ENCODE results near the gene CXCL14. TPM values are rescaled to one million over a fixed set of nuclear protein-coding genes. Genes with fewer than 3 reads are reported as not detected.

Gene CXCL14
- total RNA-seq, 4 donors from 2014 or later = 0.15 to 23.2 (median 3.8) TPM

- TF ChIP-seq POLR2AphosphoS5 (IDR thresholded peaks at IDR 0.05) (no peak), POLR2A (IDR thresholded peaks at IDR 0.05) (no peak), EP300 (IDR thresholded peaks at IDR 0.05) (no peak), CTCF (IDR thresholded peaks at IDR 0.05) (no peak)
- Histone ChIP-seq H3K36me3 (no peaks in the 10 kb centered on the region), H3K4me1 (peaks cover 0 to 23% (median 7%) of the 10 kb centered on the region in 3 donors), H3K4me3 (no peak overlapping the region), H3K9me3 (no peaks in the 10 kb centered on the region), H3K27ac (no peak overlapping the region), H3K27me3 (peaks cover 86% of the 10 kb centered on the region)
- no peak for ATAC-seq
- 49 to 75% methylated on average over 2 of the region's 8 CpGs for WGBS, 2 donors (ENCODE audit: low coverage in 1 of 2)
These were observed 31.1 kb downstream of the CXCL14 start for GRCh38 chr5:135547590-135548254.

GRCh38 chr5:135546912-135547311 is 31.9 kb downstream of the CXCL14 start:
- H3K4me3 ChIP-seq = no peak overlapping the region
- H3K4me1 ChIP-seq = peaks cover 0 to 23% (median 7%) of the 10 kb centered on the region in 3 donors
- H3K27me3 ChIP-seq = peaks cover 85% of the 10 kb centered on the region
- 38 to 55% methylated on average over 3 to 4 of the region's 4 CpGs for WGBS, 2 donors (ENCODE audit: low coverage in 1 of 2)
- H3K27ac ChIP-seq = no peak overlapping the region
- H3K36me3 ChIP-seq = no peaks in the 10 kb centered on the region
- TF ChIP-seq CTCF (IDR thresholded peaks at IDR 0.05) (no peak), POLR2A (IDR thresholded peaks at IDR 0.05) (no peak), POLR2AphosphoS5 (IDR thresholded peaks at IDR 0.05) (no peak), EP300 (IDR thresholded peaks at IDR 0.05) (no peak)
- ATAC-seq = no peak
- H3K9me3 ChIP-seq = no peaks in the 10 kb centered on the region

GRCh38 chr5:135546101-135546500 is 32.7 kb downstream of the CXCL14 start:
- Histone ChIP-seq H3K4me3 (no peak overlapping the region), H3K27me3 (peaks cover 92% of the 10 kb centered on the region), H3K4me1 (peaks cover 0 to 23% (median 7%) of the 10 kb centered on the region in 3 donors), H3K9me3 (no peaks in the 10 kb centered on the region), H3K27ac (no peak overlapping the region), H3K36me3 (no peaks in the 10 kb centered on the region)
- TF ChIP-seq CTCF (IDR thresholded peaks at IDR 0.05) (no peak), POLR2A (IDR thresholded peaks at IDR 0.05) (no peak), POLR2AphosphoS5 (IDR thresholded peaks at IDR 0.05) (no peak), EP300 (IDR thresholded peaks at IDR 0.05) (no peak)
- no peak for ATAC-seq
- 63% methylated on average over 8 to 9 of the region's 12 CpGs for WGBS, 2 donors (ENCODE audit: low coverage in 1 of 2)

- peaks cover 97% of the 10 kb centered on the region for H3K27me3 ChIP-seq
- no peak for ATAC-seq
- H3K4me3 ChIP-seq = no peak overlapping the region
- no peak overlapping the region for H3K27ac ChIP-seq
- H3K36me3 ChIP-seq = no peaks in the 10 kb centered on the region
- no peaks in the 10 kb centered on the region for H3K9me3 ChIP-seq
- TF ChIP-seq CTCF (IDR thresholded peaks at IDR 0.05) = no peak
- TF ChIP-seq POLR2A (IDR thresholded peaks at IDR 0.05) = no peak
- TF ChIP-seq EP300 (IDR thresholded peaks at IDR 0.05) = no peak
- TF ChIP-seq POLR2AphosphoS5 (IDR thresholded peaks at IDR 0.05) = no peak
- H3K4me1 ChIP-seq = peaks cover 0 to 23% (median 7%) of the 10 kb centered on the region in 3 donors
- WGBS, 2 donors (ENCODE audit: low coverage in 1 of 2) = 43 to 61% methylated on average over 4 to 15 of the region's 17 CpGs
These were observed 33.7 kb downstream of the CXCL14 start for GRCh38 chr5:135545099-135545498.
